ENCODE data around the gene UFC1. TPM values are rescaled to one million over a fixed set of nuclear protein-coding genes. Genes with fewer than 3 reads are reported as not detected.

Gene UFC1
- polyA plus RNA-seq, 1 donor (not counting 4 experiments of a cell fraction or from before 2014, with no cell fraction given) = 86.4 TPM

GRCh38 chr1:161153176-161153575 lies 602 bp upstream of the UFC1 start:
- DNase-seq (ENCODE audit: low read depth, low spot score) (no peak), FAIRE-seq (no peak)
- dilution Hi-C loops (cut with MboI; ENCODE audit: extremely low pct_ligation_motif_present, low sequenced_read_pairs) = no loop called here
- TF ChIP-seq EZH2 (IDR thresholded peaks at IDR 0.05; ENCODE audit: low read length) (no peak), CTCF (optimal IDR thresholded peaks at IDR 0.05 in 1 of 3, IDR thresholded peaks at IDR 0.05 in 1 of 3, conservative IDR thresholded peaks at IDR 0.05 in 1 of 3; ENCODE audit: extremely low read depth in 1 of 3, insufficient read depth in 2 of 3, low read length in 3 of 3) (no peak)
- Histone ChIP-seq H3K36me3 (ENCODE audit: control insufficient read depth in 2 of 2, extremely low read depth in 1 of 2, insufficient read depth in 2 of 2, low read length in 2 of 2) (peaks cover 2 to 6% of the 10 kb centered on the region in 2 experiments), H3K4me2 (ENCODE audit: control insufficient read depth, extremely low read depth, insufficient read depth, low read depth, low read length) (peak overlapping the region; percentile 90), H3K79me2 (ENCODE audit: control insufficient read depth, insufficient read depth, low read length) (peaks cover 7% of the 10 kb centered on the region), H3K9ac (ENCODE audit: control insufficient read depth, extremely low read depth, insufficient read depth, low read length) (peak overlapping the region; percentile 99), H3K27me3 (ENCODE audit: control insufficient read depth, extremely low read depth, insufficient read depth, low read length) (no peaks in the 10 kb centered on the region), H4K20me1 (ENCODE audit: control insufficient read depth, extremely low read depth, insufficient read depth, low read length) (no peaks in the 10 kb centered on the region), H3K4me3 (ENCODE audit: control insufficient read depth in 2 of 3, extremely low read depth in 1 of 3, insufficient read depth in 2 of 3, low read depth in 1 of 3, low read length in 3 of 3) (peak overlapping the region; percentile 71 to 98 (median 95)), H3K9me3 (ENCODE audit: control insufficient read depth, low read depth, low read length) (no peaks in the 10 kb centered on the region), H2AFZ (ENCODE audit: control insufficient read depth, low read length) (peak overlapping the region; percentile 97), H3K4me1 (ENCODE audit: control insufficient read depth, extremely low read depth, insufficient read depth, low read length) (peaks cover 13% of the 10 kb centered on the region), H3K27ac (ENCODE audit: control insufficient read depth, insufficient read depth, low read length) (peak overlapping the region; percentile 99), H3K9me1 (ENCODE audit: control insufficient read depth, extremely low read depth, insufficient read depth, low read length) (no peaks in the 10 kb centered on the region)

- DNase-seq (ENCODE audit: low read depth, low spot score) (no peak), FAIRE-seq (no peak)
- peaks cover 26% of the 10 kb centered on the region for H3K4me1 ChIP-seq (ENCODE audit: control insufficient read depth, extremely low read depth, insufficient read depth, low read length)
- no peaks in the 10 kb centered on the region for H4K20me1 ChIP-seq (ENCODE audit: control insufficient read depth, extremely low read depth, insufficient read depth, low read length)
- no peak overlapping the region for H3K4me3 ChIP-seq (ENCODE audit: control insufficient read depth in 2 of 3, extremely low read depth in 1 of 3, insufficient read depth in 2 of 3, low read depth in 1 of 3, low read length in 3 of 3)
- H3K9ac ChIP-seq (ENCODE audit: control insufficient read depth, extremely low read depth, insufficient read depth, low read length) = no peak overlapping the region
- H3K27ac ChIP-seq (ENCODE audit: control insufficient read depth, insufficient read depth, low read length) = peak overlapping the region; percentile 84
- no peaks in the 10 kb centered on the region for H3K9me3 ChIP-seq (ENCODE audit: control insufficient read depth, low read depth, low read length)
- H3K27me3 ChIP-seq (ENCODE audit: control insufficient read depth, extremely low read depth, insufficient read depth, low read length) = no peaks in the 10 kb centered on the region
- H3K9me1 ChIP-seq (ENCODE audit: control insufficient read depth, extremely low read depth, insufficient read depth, low read length) = no peaks in the 10 kb centered on the region
- peaks cover 21% of the 10 kb centered on the region for H3K79me2 ChIP-seq (ENCODE audit: control insufficient read depth, insufficient read depth, low read length)
- dilution Hi-C loops (cut with MboI; ENCODE audit: extremely low pct_ligation_motif_present, low sequenced_read_pairs) = no loop called here
- no peak overlapping the region for H2AFZ ChIP-seq (ENCODE audit: control insufficient read depth, low read length)
- TF ChIP-seq EZH2 (IDR thresholded peaks at IDR 0.05; ENCODE audit: low read length) = no peak
- no peak overlapping the region for H3K4me2 ChIP-seq (ENCODE audit: control insufficient read depth, extremely low read depth, insufficient read depth, low read depth, low read length)
- peaks cover 7 to 15% of the 10 kb centered on the region in 2 experiments for H3K36me3 ChIP-seq (ENCODE audit: control insufficient read depth in 2 of 2, extremely low read depth in 1 of 2, insufficient read depth in 2 of 2, low read length in 2 of 2)
Measured at GRCh38 chr1:161157867-161158266, 4.1 kb downstream of the UFC1 start.

Measured in keratinocyte (primary cell).